T-helper 9 cell (primary cell): ENCODE results near the gene KIAA1958.
"Not testable (repeated sequence)": the region's sequence is repeated elsewhere in the genome, so short reads cannot be mapped to it uniquely, and the experiment has no call there.

Experiments
- DNase-seq: peaks from one replicate; pipeline ENCODE4 v3.0.0-alpha.2; 2020

Gene KIAA1958

GRCh38 chr9:112556497-112557442 is 70.1 kb downstream of the KIAA1958 start:
- DNase-seq, result no peak

DNA sequence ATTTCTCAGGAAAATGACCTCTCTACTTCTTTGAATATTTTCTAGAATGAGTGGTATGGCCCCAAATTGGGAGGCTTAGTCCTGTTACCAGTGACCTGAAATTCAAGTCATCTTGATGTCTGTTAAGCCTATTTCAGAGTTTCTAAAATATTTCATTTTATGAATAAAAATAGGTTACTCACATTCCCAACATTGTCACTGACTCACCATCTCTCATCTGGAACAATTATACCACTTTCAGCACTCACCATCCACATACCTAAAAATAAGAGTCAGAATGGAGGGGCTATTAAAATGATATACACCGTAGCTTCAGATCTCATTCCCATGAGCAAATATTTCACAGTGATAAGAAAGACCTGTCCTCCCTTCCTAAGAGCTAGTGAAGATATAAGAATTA is 71.8 kb downstream of the KIAA1958 start:
- DNase-seq, result no peak

- no peak for DNase-seq
Measured at GRCh38 chr9:112558978-112559377, 72.4 kb downstream of the KIAA1958 start.

DNA sequence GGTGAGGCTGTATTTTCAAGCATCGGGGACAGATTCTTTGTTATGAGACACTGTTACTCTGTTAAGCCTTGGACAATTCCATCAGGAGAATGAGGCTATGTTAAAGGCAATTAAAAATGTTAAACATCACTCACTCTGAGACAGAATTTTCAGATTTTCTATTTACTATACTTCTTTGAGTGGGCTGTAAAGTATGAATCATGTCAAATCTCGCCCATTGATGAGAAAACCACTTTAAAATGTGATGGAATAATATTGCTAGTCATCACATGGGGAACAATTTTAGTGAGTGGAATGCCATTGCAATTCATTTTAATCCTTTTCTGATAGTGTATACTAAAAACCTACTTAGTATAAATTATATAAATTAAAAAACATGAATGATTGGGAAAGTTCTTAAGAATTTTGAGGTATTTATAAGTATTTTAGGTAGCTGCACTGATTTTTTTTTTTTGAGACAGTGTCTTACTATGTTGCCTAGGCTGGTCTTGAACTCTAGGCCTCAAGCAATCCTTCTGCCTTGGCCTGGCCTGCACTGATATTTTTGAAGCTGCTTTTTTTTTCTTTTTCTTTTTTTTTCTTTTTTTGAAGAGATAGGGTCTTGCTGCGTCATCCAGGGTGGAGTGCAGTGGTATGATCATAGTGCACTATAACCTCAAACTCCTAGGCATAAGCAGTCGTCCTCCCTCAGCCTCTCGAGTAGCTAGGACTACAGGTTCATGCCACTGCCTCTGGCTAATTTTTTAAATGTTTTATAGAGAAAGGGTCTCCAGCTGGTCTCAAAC is 73.2 kb downstream of the KIAA1958 start:
- DNase-seq, result no peak

DNA sequence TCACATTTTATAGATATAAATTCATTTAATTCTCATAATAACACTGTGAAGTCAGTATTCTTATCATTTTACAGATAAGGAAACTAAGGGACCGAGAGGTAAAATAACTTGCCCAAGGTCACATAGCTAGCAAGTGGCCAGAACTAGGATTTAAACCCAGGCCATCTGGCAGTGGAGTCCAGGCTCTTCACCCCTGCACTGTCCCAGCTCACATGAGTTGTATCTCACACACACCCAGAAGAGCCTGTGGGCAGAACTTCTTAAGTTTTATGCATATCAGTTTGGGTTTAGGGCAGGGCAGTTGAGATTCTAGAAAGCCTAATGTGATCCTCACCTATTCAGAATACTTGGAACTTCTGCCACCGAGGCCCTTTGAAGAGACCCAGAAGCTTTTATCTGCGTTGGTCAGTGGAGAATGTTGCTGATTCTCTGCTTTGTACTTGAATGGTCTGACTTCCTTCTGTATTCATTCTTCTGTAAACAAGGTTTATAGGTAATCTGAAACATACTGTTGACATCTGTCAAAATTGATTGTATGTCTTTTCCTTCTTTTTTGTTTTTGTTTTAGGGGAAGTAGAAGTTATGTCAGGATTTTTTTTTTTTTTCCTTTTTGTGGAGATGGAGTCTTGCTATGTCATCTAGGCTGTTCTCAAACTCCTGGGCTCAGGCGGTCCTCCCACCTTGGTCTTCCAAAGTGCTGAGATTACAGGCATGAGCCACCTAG is 75.8 kb downstream of the KIAA1958 start:
- no peak for DNase-seq

DNA sequence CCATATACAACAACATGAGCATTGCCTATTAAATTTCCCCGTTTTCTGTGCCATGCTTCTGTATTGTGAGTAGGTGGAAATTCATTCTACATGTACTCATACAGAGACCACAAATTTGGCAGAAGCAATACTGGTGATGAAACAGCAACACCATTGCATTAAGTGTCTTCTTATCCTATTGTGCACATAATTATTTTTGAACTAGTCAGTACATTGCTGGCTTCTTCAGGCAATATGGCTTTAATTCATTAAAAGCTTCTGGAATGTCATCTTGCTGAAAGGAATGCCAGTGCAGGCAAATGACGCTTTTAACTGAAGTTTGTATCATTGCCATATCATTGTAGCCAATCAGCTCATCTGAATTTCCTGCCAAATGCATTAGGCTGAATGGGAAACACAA is 82.6 kb downstream of the KIAA1958 start:
- DNase-seq, result no peak

DNA sequence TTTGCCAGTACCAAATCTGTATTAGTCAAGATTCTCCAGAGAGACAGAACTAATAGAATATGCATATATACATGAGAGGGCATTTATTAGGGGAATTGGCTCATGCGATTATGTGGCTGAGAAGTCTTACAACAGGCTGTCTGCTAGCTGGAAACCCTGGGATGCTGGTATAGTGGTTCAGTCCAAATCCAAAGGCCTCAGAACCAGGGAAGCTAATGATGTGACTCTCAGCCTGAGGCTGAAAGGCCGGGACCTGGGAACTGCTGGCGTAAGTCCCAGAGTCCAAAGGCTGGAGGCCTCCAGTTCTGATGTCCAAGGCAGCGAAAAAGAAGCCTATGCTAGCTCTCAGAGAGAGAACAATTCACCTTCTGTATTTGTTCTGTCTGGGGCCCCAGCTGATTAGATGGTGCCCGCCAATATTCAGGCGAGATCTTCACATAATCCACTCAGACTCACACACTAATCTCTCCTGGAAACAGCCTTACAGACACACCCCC is 84.1 kb downstream of the KIAA1958 start:
- DNase-seq, result no peak

DNA sequence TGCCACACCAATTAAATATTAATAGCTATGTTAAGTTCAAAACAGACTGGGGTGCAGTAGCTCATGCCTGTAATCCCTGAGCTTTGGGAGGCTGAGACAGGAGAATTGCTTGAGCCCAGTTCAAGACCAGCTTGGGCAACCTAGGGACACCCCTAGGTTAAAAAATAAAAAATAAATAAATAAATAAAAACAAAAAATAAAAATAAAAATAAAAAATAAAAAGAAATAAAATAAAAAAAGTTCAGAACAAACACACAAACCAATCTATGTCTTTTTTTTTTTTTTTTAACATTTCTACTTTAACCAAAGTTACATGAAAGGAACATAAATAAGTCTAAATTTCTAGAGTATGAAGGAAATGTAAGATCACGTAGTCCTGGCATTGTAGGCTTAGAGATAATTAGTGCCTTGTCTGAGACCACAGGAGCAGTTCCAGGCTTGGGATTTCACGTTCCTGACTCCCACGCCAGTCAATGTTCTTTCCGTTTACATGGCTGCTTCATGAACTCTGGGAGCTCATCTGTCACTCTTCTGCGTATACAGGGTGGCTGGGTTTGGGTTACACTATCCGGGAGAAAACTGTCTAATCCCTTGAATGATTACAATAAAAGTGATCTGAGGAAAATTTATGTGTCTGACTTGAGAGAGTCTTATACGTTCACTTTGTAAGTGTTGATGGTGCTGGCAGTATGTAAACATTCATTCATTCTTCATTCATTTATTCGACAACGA is 85.2 kb downstream of the KIAA1958 start:
- DNase-seq, result no peak

GRCh38 chr9:112572416-112572815 is 85.8 kb downstream of the KIAA1958 start:
- no peak for DNase-seq

- no peak for DNase-seq
Measured at GRCh38 chr9:112574008-112574407, 87.4 kb downstream of the KIAA1958 start.

DNA sequence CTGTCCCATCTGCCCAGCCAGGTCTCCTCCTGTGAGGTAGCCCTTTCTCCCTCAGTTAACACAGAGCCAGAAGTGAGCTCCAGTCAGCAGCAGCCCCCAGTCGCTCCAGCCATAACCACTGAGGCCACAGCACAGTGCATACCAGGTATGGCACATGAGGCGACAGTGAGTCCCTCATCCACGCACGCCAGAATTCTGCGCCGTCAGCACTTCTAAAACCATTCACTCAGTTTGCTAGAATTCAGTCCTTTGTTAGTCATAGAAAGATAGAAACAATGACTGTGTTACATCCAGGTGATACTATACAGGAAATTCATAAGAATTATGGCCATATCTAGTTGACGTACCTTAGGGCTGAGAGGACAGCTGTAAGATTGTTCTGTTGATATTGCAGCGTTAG is 88.5 kb downstream of the KIAA1958 start:
- no peak for DNase-seq

GRCh38 chr9:112581469-112582176 is 95.0 kb downstream of the KIAA1958 start:
- DNase-seq, result no peak

DNA sequence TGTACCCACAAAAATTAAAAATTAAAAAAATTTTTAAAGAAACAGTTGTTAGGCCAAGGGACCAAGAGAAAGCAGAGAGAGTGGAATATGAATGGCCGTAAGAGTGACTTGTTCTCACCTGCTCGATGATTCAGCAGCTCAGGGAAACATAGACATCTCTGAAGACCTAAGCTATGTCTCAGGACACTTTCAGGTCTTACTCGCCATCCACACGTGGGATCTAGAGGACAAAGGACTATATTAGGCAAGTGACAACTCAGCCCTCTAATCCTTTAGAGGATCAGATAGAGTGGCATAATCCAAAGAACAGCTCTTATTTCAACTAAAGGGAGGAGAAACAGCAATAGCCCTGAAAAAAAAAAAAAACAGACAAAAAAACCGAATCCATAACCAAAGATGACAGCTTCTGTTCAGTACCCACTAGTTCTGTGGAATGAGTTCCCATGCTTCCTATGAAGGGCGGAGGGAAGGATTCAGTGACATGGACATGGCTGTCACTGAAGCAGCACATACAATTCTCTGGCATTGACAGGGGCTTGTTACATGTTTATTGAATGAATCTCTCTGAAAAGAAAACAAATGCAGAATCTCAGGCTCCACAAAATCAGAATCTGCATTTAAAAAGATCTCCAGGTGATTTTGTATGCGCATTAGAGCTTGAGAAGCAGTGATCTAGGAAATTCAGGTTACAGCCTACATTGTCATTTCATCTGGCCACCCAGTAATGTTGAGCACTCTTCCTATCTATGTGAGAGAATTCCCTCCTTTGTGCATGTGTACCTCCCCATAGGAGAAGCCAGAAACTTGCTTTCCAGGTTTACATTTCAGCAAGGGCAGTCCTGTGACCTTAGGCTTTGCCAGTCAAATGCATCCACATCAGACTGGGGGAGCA is 96.0 kb downstream of the KIAA1958 start:
- DNase-seq, result no peak

GRCh38 chr9:112586599-112587155 is 100.0 kb downstream of the KIAA1958 start:
- DNase-seq, result no peak

DNA sequence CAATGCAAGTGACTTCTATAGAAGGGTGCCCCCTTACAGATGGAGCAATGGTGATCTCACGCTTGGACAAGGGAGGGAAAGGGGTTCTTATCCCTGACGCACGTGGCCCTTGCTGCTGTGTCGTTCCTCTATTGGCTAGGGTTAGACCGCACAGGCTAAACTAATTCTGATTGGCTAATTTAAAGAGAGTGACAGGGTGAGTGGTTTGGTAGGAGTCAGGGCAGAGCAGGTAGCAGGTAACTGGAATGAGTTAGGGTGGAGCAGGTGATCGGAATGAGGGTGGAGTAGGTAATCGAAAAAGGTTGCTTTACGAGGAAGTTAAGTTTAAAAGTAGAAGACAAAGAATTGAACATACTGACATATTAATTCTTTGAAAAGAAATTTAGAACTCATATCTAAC is 105.2 kb downstream of the KIAA1958 start:
- not testable (repeated sequence) for DNase-seq

DNA sequence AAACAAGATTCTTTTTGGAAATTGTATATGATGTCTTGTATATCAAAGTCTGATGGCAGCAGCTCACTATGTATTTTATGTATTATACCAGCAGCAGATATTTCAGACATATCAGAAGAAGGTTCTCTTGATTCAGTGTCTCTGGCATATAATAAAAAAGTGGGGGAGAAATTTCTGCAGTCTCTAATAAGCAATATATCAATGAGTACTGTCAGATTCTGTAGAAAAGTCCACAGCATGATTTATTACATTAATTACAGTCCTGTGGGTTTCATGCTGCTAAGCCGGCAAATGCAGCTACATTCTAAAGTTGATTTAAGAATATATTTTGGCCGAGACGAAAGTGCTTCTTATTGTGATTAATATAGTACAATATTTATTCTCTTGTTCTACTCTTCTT is 113.1 kb downstream of the KIAA1958 start:
- DNase-seq, result no peak

GRCh38 chr9:112601636-112602035 is 115.0 kb downstream of the KIAA1958 start:
- no peak for DNase-seq

- no peak for DNase-seq
Measured at GRCh38 chr9:112604790-112605189, 118.2 kb downstream of the KIAA1958 start.

GRCh38 chr9:112605518-112605917 is 118.9 kb downstream of the KIAA1958 start:
- DNase-seq, result no peak
